Measurements from ENCODE around the gene ARID1B.

- TF ChIP-seq CTCF (conservative IDR thresholded peaks at IDR 0.05), result no peak
- TF ChIP-seq ZFX (IDR thresholded peaks at IDR 0.05), result no peak
These were observed 163.0 kb downstream of the ARID1B start for GRCh38 chr6:156940221-156940620.
